Hepatocyte (in vitro differentiated cells): ENCODE measurements around the gene CALHM5. TPM values are rescaled to one million over a fixed set of nuclear protein-coding genes. Genes with fewer than 3 reads are reported as not detected.
"Not testable (repeated sequence)": the region's sequence is repeated elsewhere in the genome, so short reads cannot be mapped to it uniquely, and the experiment has no call there.

Source experiments
- DNase-seq: peaks from one replicate; pipeline ENCODE4 v3.0.0-alpha.2; 2016; ENCODE audit warnings: low spot score
- H2AFZ ChIP-seq: fragments of 200-600 bp; sonication (generic); 2 replicates; pipeline ENCODE4 v1.6.0; 2016; ENCODE audit warnings: antibody characterized with exemption, mild to moderate bottlenecking
- H3K27ac ChIP-seq: fragments of 200-600 bp; sonication (generic); 2 replicates; pipeline ENCODE4 v1.5.1; 2016; ENCODE audit warnings: mild to moderate bottlenecking
- H3K27me3 ChIP-seq: fragments of 200-600 bp; sonication (generic); 2 replicates; pipeline ENCODE4 v1.6.1; 2016
- H3K36me3 ChIP-seq: fragments of 200-600 bp; sonication (generic); replicated peaks from 2 replicates; pipeline ENCODE4 v1.5.1; 2016; ENCODE audit warnings: low read depth; ENCODE audit not compliant: insufficient read depth
- H3K4me1 ChIP-seq: fragments of 200-600 bp; sonication (generic); 2 replicates; pipeline ENCODE4 v1.5.1; 2016; ENCODE audit warnings: mild to moderate bottlenecking, moderate library complexity; ENCODE audit not compliant: insufficient read depth
- H3K4me2 ChIP-seq: fragments of 200-600 bp; sonication (generic); 2 replicates; pipeline ENCODE4 v1.6.0; 2016
- H3K4me3 ChIP-seq: fragments of 200-600 bp; sonication (generic); 2 replicates; pipeline ENCODE4 v1.5.1; 2016; ENCODE audit warnings: mild to moderate bottlenecking
- H3K79me2 ChIP-seq: fragments of 200-600 bp; sonication (generic); 2 replicates; pipeline ENCODE4 v1.6.0; 2017; ENCODE audit warnings: mild to moderate bottlenecking
- H3K9me2 ChIP-seq: fragments of 200-600 bp; sonication (generic); replicated peaks from 2 replicates; pipeline ENCODE4 v1.6.0; 2017; ENCODE audit warnings: mild to moderate bottlenecking; ENCODE audit not compliant: insufficient read depth
- H3K9me3 ChIP-seq: fragments of 200-600 bp; sonication (generic); 2 replicates; pipeline ENCODE4 v1.5.1; 2016; ENCODE audit warnings: low read depth, mild to moderate bottlenecking
- H4K20me1 ChIP-seq: fragments of 200-600 bp; sonication (generic); 2 replicates; pipeline ENCODE4 v1.6.0; 2016; ENCODE audit warnings: mild to moderate bottlenecking; ENCODE audit not compliant: insufficient read depth, poor library complexity, severe bottlenecking
- CTCF ChIP-seq: fragments of 200-600 bp; sonication (generic); IDR thresholded peaks from 2 replicates; pipeline ENCODE4 v1.5.1; 2016; ENCODE audit warnings: antibody characterized with exemption, mild to moderate bottlenecking; ENCODE audit not compliant: poor library complexity
- EZH2 ChIP-seq: fragments of 200-600 bp; sonication (generic); IDR thresholded peaks from 2 replicates; pipeline ENCODE4 v1.6.1; 2016; ENCODE audit warnings: antibody characterized with exemption, mild to moderate bottlenecking, borderline replicate concordance
- EZH2phosphoT487 ChIP-seq: fragments of 200-600 bp; sonication (generic); IDR thresholded peaks from one replicate; pipeline ENCODE4 v1.6.1; 2018; ENCODE audit warnings: antibody characterized with exemption, mild to moderate bottlenecking, low read depth, moderate library complexity; ENCODE audit not compliant: unreplicated experiment, severe bottlenecking
- WGBS: methylation state at CpG from one replicate; pipeline ENCODE4 v1.1.6; 2016; ENCODE audit warnings: low lambda C conversion rate; ENCODE audit errors: missing lambda C conversion rate; 5-methylcytosine and 5-hydroxymethylcytosine counted together
- polyA plus RNA-seq: library from polyadenylated mRNA; unstranded; fragments of >200 nt; fragmentation: Nextera tagmentation; extraction: Ambion mirVana; gene quantifications from 2 replicates; pipeline ENCODE4 v1.2.1, GENCODE V29; 2016
- total RNA-seq: library from RNA; depleted of rRNA; stranded (reverse); fragments of >200 nt; gene quantifications from 2 replicates; pipeline ENCODE4 v1.2.3, GENCODE V29; 2014

The CALHM5 gene
- total and polyA plus RNA-seq, 2 experiments from 2014 or later: 0.46 to 1.7 TPM

- WGBS: 78% methylated on average over 5 of the region's 5 CpGs
Observed at GRCh38 chr6:116485559-116486184, 25.8 kb upstream of the CALHM5 start.

GRCh38 chr6:116491610-116492330, 19.7 kb upstream of the CALHM5 start:
- no peak overlapping the region for H3K4me2 ChIP-seq
- 72% methylated on average over 1 of the region's 1 CpG for WGBS
- no peak overlapping the region for H3K27ac ChIP-seq
- H3K4me1 ChIP-seq: no peaks in the 10 kb centered on the region
- no peaks in the 10 kb centered on the region for H3K9me3 ChIP-seq
- H3K9me2 ChIP-seq: no peaks in the 10 kb centered on the region
- H3K79me2 ChIP-seq: no peaks in the 10 kb centered on the region
- no peaks in the 10 kb centered on the region for H4K20me1 ChIP-seq
- TF ChIP-seq EZH2phosphoT487 (no peak), EZH2 (no peak), CTCF (no peak)
- no peaks in the 10 kb centered on the region for H3K36me3 ChIP-seq
- H2AFZ ChIP-seq: no peak overlapping the region
- no peaks in the 10 kb centered on the region for H3K27me3 ChIP-seq
- DNase-seq: no peak
- H3K4me3 ChIP-seq: no peak overlapping the region

More at GRCh38 chr6:116485559-116486184, 25.8 kb upstream of the CALHM5 start:
- Histone ChIP-seq H3K27ac (no peak overlapping the region), H3K27me3 (no peaks in the 10 kb centered on the region), H3K4me2 (no peak overlapping the region), H2AFZ (no peak overlapping the region), H3K4me1 (no peaks in the 10 kb centered on the region), H3K4me3 (no peak overlapping the region), H3K36me3 (no peaks in the 10 kb centered on the region), H3K9me3 (no peaks in the 10 kb centered on the region), H3K9me2 (no peaks in the 10 kb centered on the region), H3K79me2 (no peaks in the 10 kb centered on the region), H4K20me1 (no peaks in the 10 kb centered on the region)
- TF ChIP-seq EZH2phosphoT487: no peak
- no peak for TF ChIP-seq EZH2
- no peak for TF ChIP-seq CTCF
- no peak for DNase-seq

DNA sequence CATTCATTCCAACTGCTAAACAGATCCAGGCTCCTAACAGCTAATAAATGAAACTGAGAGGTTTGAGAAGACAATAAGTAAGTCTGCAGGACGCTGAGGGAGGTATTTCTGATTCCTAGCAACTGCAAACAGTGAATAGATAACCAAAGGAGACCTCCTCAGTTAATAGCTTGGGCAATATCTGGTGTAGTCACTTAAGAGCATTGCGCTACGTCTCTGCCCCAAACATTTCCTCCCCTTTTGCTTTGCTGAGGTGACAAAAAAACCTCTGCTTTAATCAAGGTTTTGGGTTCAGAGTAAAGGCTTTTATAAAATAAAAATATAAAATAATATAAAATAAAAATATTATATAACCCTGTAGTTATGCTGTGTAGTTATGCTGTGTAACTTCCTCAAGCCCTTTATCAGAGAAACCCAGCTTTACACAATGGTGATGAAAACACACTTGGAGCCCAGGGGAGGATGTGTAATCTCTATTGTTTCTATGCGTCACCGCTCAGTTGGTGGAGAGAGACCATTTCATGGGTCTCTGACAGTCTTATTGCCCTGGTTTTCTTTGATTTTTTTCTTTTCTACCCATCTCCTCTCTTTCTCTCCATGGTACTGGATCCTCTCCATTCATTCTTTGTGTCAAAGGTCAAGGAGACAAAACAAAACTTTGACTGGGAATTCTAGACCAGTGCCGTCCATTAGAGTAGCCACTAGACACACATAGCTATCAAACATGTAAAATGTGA, 18.9 kb upstream of the CALHM5 start:
- H3K27me3 ChIP-seq: no peaks in the 10 kb centered on the region
- H2AFZ ChIP-seq: no peak overlapping the region
- TF ChIP-seq CTCF (no peak), EZH2 (no peak), EZH2phosphoT487 (no peak)
- no peak for DNase-seq
- H3K9me3 ChIP-seq: no peaks in the 10 kb centered on the region
- no peak overlapping the region for H3K27ac ChIP-seq
- H3K4me1 ChIP-seq: no peaks in the 10 kb centered on the region
- H3K4me3 ChIP-seq: no peak overlapping the region
- no peaks in the 10 kb centered on the region for H3K36me3 ChIP-seq
- no peaks in the 10 kb centered on the region for H3K9me2 ChIP-seq
- H4K20me1 ChIP-seq: no peaks in the 10 kb centered on the region
- no peaks in the 10 kb centered on the region for H3K79me2 ChIP-seq
- 62% methylated on average over 6 of the region's 6 CpGs for WGBS
- no peak overlapping the region for H3K4me2 ChIP-seq

GRCh38 chr6:116495161-116495560, 16.3 kb upstream of the CALHM5 start:
- not testable (repeated sequence) for H3K36me3 ChIP-seq, H3K4me2 ChIP-seq, H3K27ac ChIP-seq, H3K4me1 ChIP-seq, DNase-seq, H3K27me3 ChIP-seq, H2AFZ ChIP-seq, H3K4me3 ChIP-seq, H3K79me2 ChIP-seq, H3K9me2 ChIP-seq, H3K9me3 ChIP-seq, H4K20me1 ChIP-seq
- WGBS: 96% methylated on average over 1 of the region's 1 CpG
